Activated CD8-positive, alpha-beta memory T cell treated with anti-CD3 and anti-CD28 coated beads, Interleukin-2, amount 50 U/mL, for 1 hour (primary cell): ENCODE measurements around the gene AGBL1.

Source experiments
- DNase-seq: peaks from one replicate; pipeline ENCODE4 v3.0.0-alpha.2; 2020; ENCODE audit errors: extremely low read depth

The AGBL1 gene

GRCh38 chr15:86163816-86164215 lies 84.1 kb downstream of the AGBL1 start:
- no peak for DNase-seq

GRCh38 chr15:86164232-86164898 lies 84.7 kb downstream of the AGBL1 start:
- DNase-seq, result no peak

- no peak for DNase-seq
These were observed 85.9 kb downstream of the AGBL1 start for GRCh38 chr15:86165265-86166211.

- no peak for DNase-seq
These were observed 88.2 kb downstream of the AGBL1 start for GRCh38 chr15:86167841-86168240.

- no peak for DNase-seq
These were observed 99.2 kb downstream of the AGBL1 start for GRCh38 chr15:86178845-86179244.

- DNase-seq, result no peak
These were observed 104.2 kb downstream of the AGBL1 start for GRCh38 chr15:86183596-86184491.

- DNase-seq, result no peak
These were observed 114.2 kb downstream of the AGBL1 start for GRCh38 chr15:86193716-86194380.

GRCh38 chr15:86197770-86198169 lies 118.1 kb downstream of the AGBL1 start:
- no peak for DNase-seq

- DNase-seq, result no peak
These were observed 119.9 kb downstream of the AGBL1 start for GRCh38 chr15:86199467-86200145.

GRCh38 chr15:86201313-86202008 lies 121.8 kb downstream of the AGBL1 start:
- DNase-seq, result no peak

GRCh38 chr15:86203462-86203861 lies 123.8 kb downstream of the AGBL1 start:
- no peak for DNase-seq

GRCh38 chr15:86205096-86205495 lies 125.4 kb downstream of the AGBL1 start:
- no peak for DNase-seq

- DNase-seq, result no peak
These were observed 133.7 kb downstream of the AGBL1 start for GRCh38 chr15:86213420-86213819.

GRCh38 chr15:86213888-86214287 lies 134.2 kb downstream of the AGBL1 start:
- DNase-seq, result no peak

GRCh38 chr15:86221119-86221518 lies 141.4 kb downstream of the AGBL1 start:
- no peak for DNase-seq

GRCh38 chr15:86229306-86229705 lies 149.6 kb downstream of the AGBL1 start:
- no peak for DNase-seq

GRCh38 chr15:86229936-86230335 lies 150.3 kb downstream of the AGBL1 start:
- DNase-seq, result no peak

GRCh38 chr15:86231864-86232721 lies 152.4 kb downstream of the AGBL1 start:
- DNase-seq, result no peak

GRCh38 chr15:86235667-86236066 lies 156.0 kb downstream of the AGBL1 start:
- DNase-seq, result no peak
